K562 (cell line): Measurements from ENCODE around the gene HOXB3. TPM values are rescaled to one million over a fixed set of nuclear protein-coding genes. Genes with fewer than 3 reads are reported as not detected.
A peak's percentile ranks its signal among the peaks of the same experiment; 100 is the strongest.

Experiments used
- EP300 ChIP-seq: IDR thresholded peaks from 2 replicates; pipeline ENCODE4 v1.6.1; 2012; ENCODE audit warnings: low read length, improper control_type of control experiment
- ETV1 ChIP-seq: fragments of 450-650 bp; conservative IDR thresholded peaks from 2 replicates; pipeline ENCODE4 v1.6.1; 2016; ENCODE audit warnings: missing genetic modification characterization, control low read depth, low read depth, missing compliant biosample characterization
- GABPA ChIP-seq: fragments of 200-800 bp; sonication (Bioruptor generic); conservative IDR thresholded peaks from 2 replicates; pipeline ENCODE4 v1.6.1; 2016; ENCODE audit warnings: low read depth, missing genetic modification characterization, missing compliant biosample characterization
- GATA2 ChIP-seq: sonication (generic); formaldehyde crosslinking; IDR thresholded peaks from 2 replicates; pipeline ENCODE4 v1.4.0; 2020; ENCODE audit warnings: mild to moderate bottlenecking, missing genetic modification reagents
- ILF3 ChIP-seq: fragments of 450-650 bp; IDR thresholded peaks from 2 replicates; pipeline ENCODE4 v1.6.1; 2018; ENCODE audit warnings: antibody characterized with exemption, mild to moderate bottlenecking, moderate library complexity, borderline replicate concordance
- NR2F6 ChIP-seq: fragments of 450-650 bp; formaldehyde crosslinking; IDR thresholded peaks from 2 replicates; pipeline ENCODE4 v1.4.0; 2020; ENCODE audit warnings: mild to moderate bottlenecking
- PHB2 ChIP-seq: fragments of 450-650 bp; IDR thresholded peaks from 2 replicates; pipeline ENCODE4 v1.6.1; 2017; ENCODE audit warnings: low read depth
- POLR2H ChIP-seq: IDR thresholded peaks from 2 replicates; pipeline ENCODE4 v1.6.1; 2016; ENCODE audit warnings: missing genetic modification characterization, low read depth, mild to moderate bottlenecking, control low read depth, missing compliant biosample characterization, moderate library complexity
- RCOR1 ChIP-seq, 2 experiments: IDR thresholded peaks; 2 replicates each; pipeline ENCODE4 v1.6.1; 2012; ENCODE audit warnings: low read depth in 2 of 2, low read length in 2 of 2, borderline replicate concordance in 1 of 2, improper control_type of control experiment in 1 of 2
- ZNF197 ChIP-seq: fragments of 200-800 bp; sonication (Bioruptor generic); IDR thresholded peaks from 2 replicates; pipeline ENCODE4 v1.6.1; 2016; ENCODE audit warnings: low read depth, missing genetic modification characterization, missing compliant biosample characterization
- polyA plus RNA-seq, 8 experiments: library from polyadenylated mRNA; depleted of rRNA in 4 of 8; stranded (reverse) in 5 of 8; unstranded in 3 of 8; fragments of >200 nt; fragmentation: Nextera tagmentation in 2 of 8; fragmentation: Illumina TruSeq in 1 of 8; extraction: Ambion mirVana in 2 of 8; extraction: Trizol in 1 of 8; gene quantifications; 2 replicates each; pipeline versions ENCODE4 v1.2.1 to v1.2.3, GENCODE V29; 2011 to 2014; ENCODE audit warnings: inconsistent platforms in 1 of 8, missing spikeins in 1 of 8
- total RNA-seq, 7 experiments: library from RNA; depleted of rRNA in 6 of 7; stranded (reverse); fragments of >200 nt in 6 of 7; fragmentation: Illumina TruSeq in 2 of 7; extraction: Trizol in 2 of 7; gene quantifications; 2 replicates each; pipeline versions ENCODE4 v1.2.1 to v1.2.3, GENCODE V29; 2011 to 2021; ENCODE audit warnings: low replicate concordance in 1 of 7
- TF ChIP-seq, protein P1 (sequence below): sonication (generic); formaldehyde crosslinking; IDR thresholded peaks from 2 replicates; pipeline ENCODE4 v1.5.0; 2020; ENCODE audit warnings: missing genetic modification reagents
- TF ChIP-seq, protein P2 (sequence below), 2 experiments: fragments of 450-650 bp; formaldehyde crosslinking in 1 of 2; IDR thresholded peaks; 2 replicates each; pipeline versions ENCODE4 v1.4.0 to v1.6.1; 2014 to 2020; ENCODE audit warnings: mild to moderate bottlenecking in 2 of 2, borderline replicate concordance in 1 of 2, low read depth in 1 of 2
- TF ChIP-seq, protein P3 (sequence below), 2 experiments: fragments of 450-650 bp; conservative IDR thresholded peaks; 2 replicates each; pipeline ENCODE4 v1.6.1; 2017; ENCODE audit warnings: mild to moderate bottlenecking in 2 of 2, moderate library complexity in 2 of 2
- TF ChIP-seq, protein P4 (sequence below): fragments of 200-800 bp; sonication (Bioruptor generic); IDR thresholded peaks from 2 replicates; pipeline ENCODE4 v1.6.1; 2017; ENCODE audit warnings: missing genetic modification characterization, missing compliant biosample characterization

The HOXB3 gene
- total and polyA plus RNA-seq, 9 of the 15 experiments (the other 6 are each of a cell fraction or from before 2014, with no cell fraction given): 2.4 to 41.3 (median 20.2) TPM

DNA sequence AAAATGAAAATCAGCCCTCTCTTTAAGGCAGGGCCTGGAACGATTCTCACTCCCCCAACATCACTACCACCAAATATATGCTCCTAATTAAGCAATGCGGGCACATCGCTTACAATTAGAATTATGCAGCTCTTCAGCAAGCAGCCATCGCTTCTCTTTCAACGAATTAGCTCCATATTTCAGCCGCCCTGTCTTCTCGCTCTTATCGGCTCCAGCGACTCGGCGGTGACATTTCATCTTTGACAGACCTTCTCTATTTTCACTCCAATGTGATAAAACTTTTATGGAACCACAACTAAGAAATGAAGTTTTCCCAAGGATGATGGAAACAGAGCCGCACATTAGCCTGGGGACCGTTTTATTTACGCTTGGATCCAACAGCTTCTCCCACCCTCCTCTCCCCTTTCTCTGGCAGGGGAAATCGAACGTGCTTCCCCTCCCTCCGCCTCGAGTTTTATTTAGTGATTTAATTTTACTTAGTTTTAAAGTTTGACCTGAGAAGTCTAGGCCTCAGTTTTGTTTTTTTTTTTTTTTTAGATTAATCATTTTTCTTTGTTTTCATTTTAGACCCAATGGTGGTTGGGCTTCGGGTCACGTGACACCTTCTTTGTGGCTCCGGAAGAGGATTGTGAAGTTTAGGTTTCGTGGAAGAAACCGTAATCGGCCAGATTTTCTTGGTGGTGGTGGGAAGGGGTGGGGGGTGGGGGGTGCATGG, 42.1 kb downstream of the HOXB3 start (continued):
- TF ChIP-seq, protein P1, sequence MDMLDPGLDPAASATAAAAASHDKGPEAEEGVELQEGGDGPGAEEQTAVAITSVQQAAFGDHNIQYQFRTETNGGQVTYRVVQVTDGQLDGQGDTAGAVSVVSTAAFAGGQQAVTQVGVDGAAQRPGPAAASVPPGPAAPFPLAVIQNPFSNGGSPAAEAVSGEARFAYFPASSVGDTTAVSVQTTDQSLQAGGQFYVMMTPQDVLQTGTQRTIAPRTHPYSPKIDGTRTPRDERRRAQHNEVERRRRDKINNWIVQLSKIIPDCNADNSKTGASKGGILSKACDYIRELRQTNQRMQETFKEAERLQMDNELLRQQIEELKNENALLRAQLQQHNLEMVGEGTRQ (CRISPR knock-in tag): peak; percentile 87
- TF ChIP-seq, protein P2, sequence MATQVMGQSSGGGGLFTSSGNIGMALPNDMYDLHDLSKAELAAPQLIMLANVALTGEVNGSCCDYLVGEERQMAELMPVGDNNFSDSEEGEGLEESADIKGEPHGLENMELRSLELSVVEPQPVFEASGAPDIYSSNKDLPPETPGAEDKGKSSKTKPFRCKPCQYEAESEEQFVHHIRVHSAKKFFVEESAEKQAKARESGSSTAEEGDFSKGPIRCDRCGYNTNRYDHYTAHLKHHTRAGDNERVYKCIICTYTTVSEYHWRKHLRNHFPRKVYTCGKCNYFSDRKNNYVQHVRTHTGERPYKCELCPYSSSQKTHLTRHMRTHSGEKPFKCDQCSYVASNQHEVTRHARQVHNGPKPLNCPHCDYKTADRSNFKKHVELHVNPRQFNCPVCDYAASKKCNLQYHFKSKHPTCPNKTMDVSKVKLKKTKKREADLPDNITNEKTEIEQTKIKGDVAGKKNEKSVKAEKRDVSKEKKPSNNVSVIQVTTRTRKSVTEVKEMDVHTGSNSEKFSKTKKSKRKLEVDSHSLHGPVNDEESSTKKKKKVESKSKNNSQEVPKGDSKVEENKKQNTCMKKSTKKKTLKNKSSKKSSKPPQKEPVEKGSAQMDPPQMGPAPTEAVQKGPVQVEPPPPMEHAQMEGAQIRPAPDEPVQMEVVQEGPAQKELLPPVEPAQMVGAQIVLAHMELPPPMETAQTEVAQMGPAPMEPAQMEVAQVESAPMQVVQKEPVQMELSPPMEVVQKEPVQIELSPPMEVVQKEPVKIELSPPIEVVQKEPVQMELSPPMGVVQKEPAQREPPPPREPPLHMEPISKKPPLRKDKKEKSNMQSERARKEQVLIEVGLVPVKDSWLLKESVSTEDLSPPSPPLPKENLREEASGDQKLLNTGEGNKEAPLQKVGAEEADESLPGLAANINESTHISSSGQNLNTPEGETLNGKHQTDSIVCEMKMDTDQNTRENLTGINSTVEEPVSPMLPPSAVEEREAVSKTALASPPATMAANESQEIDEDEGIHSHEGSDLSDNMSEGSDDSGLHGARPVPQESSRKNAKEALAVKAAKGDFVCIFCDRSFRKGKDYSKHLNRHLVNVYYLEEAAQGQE (IDR thresholded peaks at IDR 0.05; ENCODE audit: borderline replicate concordance): peak; percentile 62
- TF ChIP-seq, protein P2 (CRISPR knock-in tag; IDR thresholded peaks at IDR 0.05; ENCODE audit: low read depth): no peak
- TF ChIP-seq ILF3 (peak; percentile 15; the same call in 1 of the 2 replicates), PHB2 (0 out of 2 replicates have a peak, but pooled peaks have one; percentile 11), ETV1 (0 out of 2 replicates have a peak, but pooled peaks have one; percentile 42), NR2F6 (CRISPR knock-in tag) (no peak), GATA2 (CRISPR knock-in tag) (0 out of 2 replicates have a peak, but pooled peaks have one; percentile 19), ZNF197 (CRISPR knock-in tag) (peak; percentile 67), RCOR1 (IDR thresholded peaks at IDR 0.05; ENCODE audit: borderline replicate concordance in 1 of 2, low read depth in 2 of 2, low read length in 2 of 2) (peak in 1 of 2 experiments; percentile 61; a peak in 1 of 4 replicates), EP300 (peak; percentile 48; the same call in 1 of the 2 replicates), GABPA (peak; percentile 51), POLR2H (peak; percentile 35)
- TF ChIP-seq, protein P3, sequence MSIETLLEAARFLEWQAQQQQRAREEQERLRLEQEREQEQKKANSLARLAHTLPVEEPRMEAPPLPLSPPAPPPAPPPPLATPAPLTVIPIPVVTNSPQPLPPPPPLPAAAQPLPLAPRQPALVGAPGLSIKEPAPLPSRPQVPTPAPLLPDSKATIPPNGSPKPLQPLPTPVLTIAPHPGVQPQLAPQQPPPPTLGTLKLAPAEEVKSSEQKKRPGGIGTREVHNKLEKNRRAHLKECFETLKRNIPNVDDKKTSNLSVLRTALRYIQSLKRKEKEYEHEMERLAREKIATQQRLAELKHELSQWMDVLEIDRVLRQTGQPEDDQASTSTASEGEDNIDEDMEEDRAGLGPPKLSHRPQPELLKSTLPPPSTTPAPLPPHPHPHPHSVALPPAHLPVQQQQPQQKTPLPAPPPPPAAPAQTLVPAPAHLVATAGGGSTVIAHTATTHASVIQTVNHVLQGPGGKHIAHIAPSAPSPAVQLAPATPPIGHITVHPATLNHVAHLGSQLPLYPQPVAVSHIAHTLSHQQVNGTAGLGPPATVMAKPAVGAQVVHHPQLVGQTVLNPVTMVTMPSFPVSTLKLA (conservative IDR thresholded peaks at IDR 0.05): peak in 1 of 2 experiments; percentile 53; a peak in 1 of 4 replicates
- TF ChIP-seq, protein P4, sequence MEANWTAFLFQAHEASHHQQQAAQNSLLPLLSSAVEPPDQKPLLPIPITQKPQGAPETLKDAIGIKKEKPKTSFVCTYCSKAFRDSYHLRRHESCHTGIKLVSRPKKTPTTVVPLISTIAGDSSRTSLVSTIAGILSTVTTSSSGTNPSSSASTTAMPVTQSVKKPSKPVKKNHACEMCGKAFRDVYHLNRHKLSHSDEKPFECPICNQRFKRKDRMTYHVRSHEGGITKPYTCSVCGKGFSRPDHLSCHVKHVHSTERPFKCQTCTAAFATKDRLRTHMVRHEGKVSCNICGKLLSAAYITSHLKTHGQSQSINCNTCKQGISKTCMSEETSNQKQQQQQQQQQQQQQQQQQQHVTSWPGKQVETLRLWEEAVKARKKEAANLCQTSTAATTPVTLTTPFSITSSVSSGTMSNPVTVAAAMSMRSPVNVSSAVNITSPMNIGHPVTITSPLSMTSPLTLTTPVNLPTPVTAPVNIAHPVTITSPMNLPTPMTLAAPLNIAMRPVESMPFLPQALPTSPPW: peak; percentile 66; the same call in 1 of the 2 replicates
